HEK293 (cell line): ENCODE data around the gene FBXO40.

Source experiments
- CTCF ChIA-PET: fragments of 350-600 bp; formaldehyde crosslinking; extraction: SDS; loops from one replicate; lab custom pipeline; 2021; ENCODE audit warnings: antibody characterized with exemption; lab: Yijun Ruan, JAX
- POLR2A ChIA-PET: fragments of 300-600 bp; formaldehyde crosslinking; extraction: SDS; loops from one replicate; lab custom pipeline; 2020; ENCODE audit warnings: antibody characterized with exemption, inconsistent platforms; lab: Yijun Ruan, JAX
- H3K27ac ChIP-seq: fragments of 200-500 bp; sonication (Bioruptor generic); 2 replicates; pipeline ENCODE4 v1.5.1; 2014; ENCODE audit warnings: low read depth, low read length, control low read depth, inconsistent platforms; ENCODE audit errors: extremely low read depth
- H3K36me3 ChIP-seq, 2 experiments: fragments of 200-500 bp in 1 of 2; sonication (Bioruptor generic) in 1 of 2; 1 replicate in 1 of 2; 2 replicates in 1 of 2; pipeline ENCODE4 v1.5.1; 2014 to 2017; ENCODE audit warnings: inconsistent platforms in 2 of 2, low read length in 2 of 2; ENCODE audit not compliant: control insufficient read depth in 2 of 2, insufficient read depth in 1 of 2
- H3K4me1 ChIP-seq: fragments of 200-500 bp; sonication (Bioruptor generic); 2 replicates; pipeline ENCODE4 v1.5.1; 2014; ENCODE audit warnings: mild to moderate bottlenecking, low read length, inconsistent platforms; ENCODE audit not compliant: control insufficient read depth, insufficient read depth
- H3K4me3 ChIP-seq: 2 replicates; pipeline ENCODE4 v1.5.1; 2011; ENCODE audit warnings: low read depth, mild to moderate bottlenecking, control low read depth, low read length, moderate library complexity
- H3K9me3 ChIP-seq: fragments of 200-500 bp; sonication (Bioruptor generic); 2 replicates; pipeline ENCODE4 v1.5.1; 2014; ENCODE audit warnings: low read depth, low read length, inconsistent platforms; ENCODE audit not compliant: control insufficient read depth, insufficient read depth
- GLI2 ChIP-seq: fragments of 450-650 bp; formaldehyde crosslinking; IDR thresholded peaks from 2 replicates; pipeline ENCODE4; 2017; ENCODE audit warnings: missing biosample characterization, missing genetic modification characterization, low read depth, borderline replicate concordance
- GLI4 ChIP-seq: fragments of 450-650 bp; formaldehyde crosslinking; IDR thresholded peaks from 2 replicates; pipeline ENCODE4 v1.5.1; 2016; ENCODE audit warnings: missing biosample characterization, missing genetic modification characterization
- HOXC10 ChIP-seq: sonication (generic); formaldehyde crosslinking; IDR thresholded peaks from 2 replicates; pipeline ENCODE4 v1.8.1; 2023; ENCODE audit warnings: mild to moderate bottlenecking, missing genetic modification reagents
- KLF1 ChIP-seq: fragments of 450-650 bp; formaldehyde crosslinking; IDR thresholded peaks from 2 replicates; pipeline ENCODE4 v1.5.1; 2016; ENCODE audit warnings: missing biosample characterization, missing genetic modification characterization
- MZF1 ChIP-seq: fragments of 450-650 bp; formaldehyde crosslinking; IDR thresholded peaks from 2 replicates; pipeline ENCODE4 v1.5.1; 2017; ENCODE audit warnings: missing biosample characterization, missing genetic modification characterization, borderline replicate concordance
- OSR2 ChIP-seq: fragments of 450-650 bp; formaldehyde crosslinking; IDR thresholded peaks from 2 replicates; pipeline ENCODE4 v1.5.1; 2016; ENCODE audit warnings: missing biosample characterization, missing genetic modification characterization
- REPIN1 ChIP-seq: fragments of 450-650 bp; formaldehyde crosslinking; IDR thresholded peaks from 2 replicates; pipeline ENCODE4 v1.5.1; 2017; ENCODE audit warnings: missing biosample characterization, missing genetic modification characterization, low read depth
- SP3 ChIP-seq: fragments of 450-650 bp; formaldehyde crosslinking; IDR thresholded peaks from 2 replicates; pipeline ENCODE4 v1.5.1; 2016; ENCODE audit warnings: missing biosample characterization, missing genetic modification characterization
- YY1 ChIP-seq: fragments of 450-650 bp; formaldehyde crosslinking; IDR thresholded peaks from 2 replicates; pipeline ENCODE4 v1.5.1; 2018; ENCODE audit warnings: missing biosample characterization, missing genetic modification characterization
- ZBTB1 ChIP-seq: fragments of 450-650 bp; formaldehyde crosslinking; IDR thresholded peaks from 2 replicates; pipeline ENCODE4 v1.5.1; 2016; ENCODE audit warnings: missing biosample characterization, missing genetic modification characterization
- ZBTB20 ChIP-seq: fragments of 450-650 bp; formaldehyde crosslinking; IDR thresholded peaks from 2 replicates; pipeline ENCODE4 v1.5.1; 2016; ENCODE audit warnings: missing biosample characterization, missing genetic modification characterization
- ZNF112 ChIP-seq: fragments of 450-650 bp; formaldehyde crosslinking; IDR thresholded peaks from 2 replicates; pipeline ENCODE4 v1.5.0; 2017; ENCODE audit warnings: missing biosample characterization, missing genetic modification characterization
- ZNF174 ChIP-seq: fragments of 450-650 bp; formaldehyde crosslinking; IDR thresholded peaks from 2 replicates; pipeline ENCODE4 v1.5.0; 2017; ENCODE audit warnings: missing biosample characterization, mild to moderate bottlenecking, missing genetic modification characterization
- ZNF184 ChIP-seq: fragments of 450-650 bp; IDR thresholded peaks from 2 replicates; pipeline ENCODE4 v1.5.1; 2018; ENCODE audit warnings: missing biosample characterization, mild to moderate bottlenecking, missing genetic modification characterization
- ZNF335 ChIP-seq: fragments of 450-650 bp; formaldehyde crosslinking; conservative IDR thresholded peaks from 2 replicates; pipeline ENCODE4 v1.5.1; 2016; ENCODE audit warnings: missing biosample characterization, missing genetic modification characterization
- ZNF354C ChIP-seq: fragments of 450-650 bp; formaldehyde crosslinking; IDR thresholded peaks from 2 replicates; pipeline ENCODE4 v1.5.1; 2016; ENCODE audit warnings: missing biosample characterization, missing genetic modification characterization, low read depth, borderline replicate concordance
- ZNF521 ChIP-seq: fragments of 450-650 bp; formaldehyde crosslinking; IDR thresholded peaks from 2 replicates; pipeline ENCODE4 v1.5.1; 2017; ENCODE audit warnings: missing biosample characterization, mild to moderate bottlenecking, missing genetic modification characterization
- ZNF571 ChIP-seq: fragments of 450-650 bp; formaldehyde crosslinking; IDR thresholded peaks from 2 replicates; pipeline ENCODE4 v1.5.0; 2017; ENCODE audit warnings: missing biosample characterization, missing genetic modification characterization
- ZNF610 ChIP-seq: fragments of 450-650 bp; formaldehyde crosslinking; IDR thresholded peaks from 2 replicates; pipeline ENCODE4 v1.5.1; 2016; ENCODE audit warnings: missing biosample characterization, missing genetic modification characterization, borderline replicate concordance
- ZNF701 ChIP-seq: fragments of 450-650 bp; formaldehyde crosslinking; IDR thresholded peaks from 2 replicates; pipeline ENCODE4 v1.5.1; 2016; ENCODE audit warnings: missing biosample characterization, missing genetic modification characterization
- ZNF792 ChIP-seq: fragments of 450-650 bp; formaldehyde crosslinking; IDR thresholded peaks from 2 replicates; pipeline ENCODE4 v1.5.1; 2016; ENCODE audit warnings: missing biosample characterization, missing genetic modification characterization
- TF ChIP-seq, protein P1 (sequence below): IDR thresholded peaks from 2 replicates; pipeline ENCODE4 v1.6.1; 2011; ENCODE audit warnings: mild to moderate bottlenecking, low read depth, low read length, borderline replicate concordance
- TF ChIP-seq, protein P2 (sequence below): fragments of 450-650 bp; formaldehyde crosslinking; IDR thresholded peaks from 2 replicates; pipeline ENCODE4 v1.5.1; 2017; ENCODE audit warnings: missing biosample characterization, mild to moderate bottlenecking, missing genetic modification characterization, moderate library complexity

Gene FBXO40

DNA sequence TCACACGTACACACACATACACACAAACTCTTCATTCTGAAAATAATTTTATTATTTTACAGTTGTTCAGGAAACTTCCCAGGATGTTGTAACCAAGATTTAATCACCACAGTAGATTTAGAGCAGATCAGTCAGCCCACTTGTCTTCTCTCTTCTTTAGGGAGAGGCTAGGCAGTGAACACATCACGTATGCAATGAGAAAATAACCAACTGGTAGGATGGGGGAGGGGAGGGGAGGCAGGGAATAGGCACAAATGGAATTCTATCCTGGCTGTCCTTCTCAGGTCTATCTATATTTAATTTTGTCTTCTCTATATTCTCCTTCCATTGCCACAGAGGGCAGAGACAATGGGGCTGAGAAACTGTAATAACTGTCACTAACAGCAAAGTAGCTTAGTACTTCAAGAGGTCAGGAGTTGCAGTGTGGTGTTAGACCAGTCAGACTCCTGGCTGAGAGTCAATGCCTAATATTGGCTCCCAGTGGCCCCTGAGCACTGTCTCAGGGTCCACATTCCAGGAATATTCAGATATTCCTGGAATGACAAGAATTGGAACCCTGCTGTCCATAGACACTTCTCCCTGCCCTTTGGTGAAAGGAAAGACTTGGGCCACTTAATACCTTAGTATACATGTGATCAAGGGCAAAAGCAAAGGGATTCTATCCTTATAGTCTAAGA lies 70.1 kb downstream of the FBXO40 start:
- Histone ChIP-seq H3K4me3 (no peak overlapping the region), H3K27ac (no peak overlapping the region), H3K9me3 (no peaks in the 10 kb centered on the region), H3K4me1 (no peaks in the 10 kb centered on the region)
- no peak for TF ChIP-seq OSR2
- no peak for TF ChIP-seq SP3 (tag by site-specific recombination)
- TF ChIP-seq GLI2 (tag by site-specific recombination), result no peak
- TF ChIP-seq YY1, result no peak
- no peak for TF ChIP-seq REPIN1 (tag by site-specific recombination)
- TF ChIP-seq, protein P1, sequence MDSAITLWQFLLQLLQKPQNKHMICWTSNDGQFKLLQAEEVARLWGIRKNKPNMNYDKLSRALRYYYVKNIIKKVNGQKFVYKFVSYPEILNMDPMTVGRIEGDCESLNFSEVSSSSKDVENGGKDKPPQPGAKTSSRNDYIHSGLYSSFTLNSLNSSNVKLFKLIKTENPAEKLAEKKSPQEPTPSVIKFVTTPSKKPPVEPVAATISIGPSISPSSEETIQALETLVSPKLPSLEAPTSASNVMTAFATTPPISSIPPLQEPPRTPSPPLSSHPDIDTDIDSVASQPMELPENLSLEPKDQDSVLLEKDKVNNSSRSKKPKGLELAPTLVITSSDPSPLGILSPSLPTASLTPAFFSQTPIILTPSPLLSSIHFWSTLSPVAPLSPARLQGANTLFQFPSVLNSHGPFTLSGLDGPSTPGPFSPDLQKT, result no peak
- TF ChIP-seq ZNF174 (tag by site-specific recombination), result no peak
- TF ChIP-seq, protein P2, sequence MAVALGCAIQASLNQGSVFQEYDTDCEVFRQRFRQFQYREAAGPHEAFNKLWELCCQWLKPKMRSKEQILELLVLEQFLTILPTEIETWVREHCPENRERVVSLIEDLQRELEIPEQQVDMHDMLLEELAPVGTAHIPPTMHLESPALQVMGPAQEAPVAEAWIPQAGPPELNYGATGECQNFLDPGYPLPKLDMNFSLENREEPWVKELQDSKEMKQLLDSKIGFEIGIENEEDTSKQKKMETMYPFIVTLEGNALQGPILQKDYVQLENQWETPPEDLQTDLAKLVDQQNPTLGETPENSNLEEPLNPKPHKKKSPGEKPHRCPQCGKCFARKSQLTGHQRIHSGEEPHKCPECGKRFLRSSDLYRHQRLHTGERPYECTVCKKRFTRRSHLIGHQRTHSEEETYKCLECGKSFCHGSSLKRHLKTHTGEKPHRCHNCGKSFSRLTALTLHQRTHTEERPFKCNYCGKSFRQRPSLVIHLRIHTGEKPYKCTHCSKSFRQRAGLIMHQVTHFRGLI, result no peak
- TF ChIP-seq, all 188 proteins: peak for 0
- peaks cover 4 to 65% of the 10 kb centered on the region in 2 experiments; a peak in 2 of 3 replicates for H3K36me3 ChIP-seq
- POLR2A ChIA-PET, result no interaction called here
- CTCF ChIA-PET, result no interaction called here

DNA sequence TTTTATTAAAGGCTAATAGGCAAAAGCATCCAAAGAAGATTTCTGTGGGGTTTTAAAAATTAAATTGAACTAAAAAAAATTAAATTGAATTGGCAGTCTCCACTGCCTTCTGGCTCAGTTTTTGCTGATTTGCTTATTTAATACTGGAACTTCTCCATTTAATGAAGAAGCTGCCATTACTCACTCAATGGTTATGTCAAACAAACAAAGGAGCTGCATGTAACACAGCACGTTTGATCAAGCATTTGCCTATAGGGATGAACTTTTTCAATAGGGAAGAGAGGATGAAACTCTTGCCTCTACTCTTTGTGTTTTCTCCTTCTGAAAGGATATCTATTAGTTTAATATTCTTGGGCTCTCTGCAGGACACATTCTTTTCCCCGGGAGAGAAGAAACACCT lies 72.3 kb downstream of the FBXO40 start:
- no peaks in the 10 kb centered on the region for H3K4me1 ChIP-seq
- H3K4me3 ChIP-seq, result no peak overlapping the region
- no peak for TF ChIP-seq GLI4 (tag by site-specific recombination)
- no peak for TF ChIP-seq ZNF354C (tag by site-specific recombination)
- no peak for TF ChIP-seq HOXC10 (CRISPR knock-in tag)
- no peak for TF ChIP-seq ZBTB20
- TF ChIP-seq ZNF521 (tag by site-specific recombination), result no peak
- TF ChIP-seq ZNF571 (tag by site-specific recombination), result no peak
- no peak for TF ChIP-seq ZNF792 (tag by site-specific recombination)
- TF ChIP-seq KLF1 (tag by site-specific recombination), result no peak
- no peak for TF ChIP-seq ZBTB1
- TF ChIP-seq ZNF174 (tag by site-specific recombination), result no peak
- TF ChIP-seq MZF1 (tag by site-specific recombination), result no peak
- no peak for TF ChIP-seq SP3 (tag by site-specific recombination)
- no peak for TF ChIP-seq ZNF184 (tag by site-specific recombination)
- no peak for TF ChIP-seq OSR2
- no peak for TF ChIP-seq ZNF701
- TF ChIP-seq ZNF335, result no peak
- TF ChIP-seq ZNF112 (tag by site-specific recombination), result no peak
- no peak for TF ChIP-seq ZNF610 (tag by site-specific recombination)
- H3K36me3 ChIP-seq, result peaks cover 4 to 85% of the 10 kb centered on the region in 2 experiments
- CTCF ChIA-PET, result no interaction called here
- POLR2A ChIA-PET, result no interaction called here
- no peak overlapping the region for H3K27ac ChIP-seq
- no peaks in the 10 kb centered on the region for H3K9me3 ChIP-seq
